HG02938 (cell line): ENCODE data around the gene ATP6V0E1.
"Not testable (repeated sequence)": the region's sequence is repeated elsewhere in the genome, so short reads cannot be mapped to it uniquely, and the experiment has no call there.

ENCODE experiments used
- ATAC-seq: cut with Tn5 transposase; IDR thresholded peaks from one replicate; pipeline ENCODE4 v1.9.1; 2021; ENCODE audit warnings: mild to moderate bottlenecking, moderate library complexity; ENCODE audit not compliant: unreplicated experiment

Gene ATP6V0E1

DNA sequence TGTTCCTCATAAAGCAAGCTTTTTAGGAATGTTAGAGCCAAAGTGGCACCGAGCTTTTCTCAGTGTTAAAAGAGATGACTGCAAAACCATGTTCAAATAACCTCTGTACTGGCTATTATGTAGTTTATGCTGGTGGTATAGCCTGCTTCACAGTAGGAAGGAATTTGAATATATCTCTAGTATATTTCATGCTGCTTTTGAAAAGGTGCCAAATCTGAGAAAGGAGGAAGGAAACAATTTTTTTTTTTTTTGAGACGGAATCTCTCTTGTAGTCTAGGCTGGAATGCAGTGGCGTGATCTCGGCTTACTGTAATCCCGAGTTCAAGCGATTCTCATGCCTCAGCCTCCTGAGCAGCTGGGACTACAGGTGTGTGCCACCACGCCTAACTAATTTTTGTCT, 86.1 kb downstream of the ATP6V0E1 start:
- ATAC-seq, result no peak

DNA sequence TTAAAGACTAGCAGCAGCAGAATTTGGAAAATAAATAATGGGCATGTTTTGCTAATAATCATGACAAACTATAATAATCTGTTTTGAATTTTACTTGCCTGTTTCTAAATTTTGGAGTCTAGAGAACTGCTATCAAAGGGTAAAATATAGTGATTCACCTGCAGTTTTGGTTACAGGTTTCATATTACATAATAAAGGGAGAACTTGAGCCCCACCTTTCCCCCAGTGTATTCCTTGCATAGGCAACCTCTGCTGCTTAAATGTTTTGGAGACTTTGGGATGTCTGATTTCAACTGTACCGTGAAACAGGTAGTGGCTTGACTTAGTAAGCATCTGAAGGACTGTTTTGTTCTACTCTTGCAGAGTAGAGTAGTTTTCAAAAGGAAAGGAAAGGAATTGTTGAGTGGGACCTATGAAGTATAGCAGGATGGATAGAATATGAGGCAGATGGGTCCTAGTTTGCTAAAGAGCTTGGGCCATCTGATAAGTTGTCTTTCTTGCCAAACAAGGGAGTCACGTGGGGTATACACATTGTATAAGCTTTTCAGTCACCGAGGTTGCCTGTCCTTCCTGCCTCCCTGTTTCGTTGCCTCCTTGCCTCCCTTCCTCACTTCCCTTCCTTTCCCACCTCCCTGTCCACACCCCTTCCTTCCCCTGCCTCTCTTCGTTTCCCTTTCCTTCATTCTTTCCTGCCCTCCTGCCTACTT, 91.7 kb downstream of the ATP6V0E1 start:
- no peak for ATAC-seq

DNA sequence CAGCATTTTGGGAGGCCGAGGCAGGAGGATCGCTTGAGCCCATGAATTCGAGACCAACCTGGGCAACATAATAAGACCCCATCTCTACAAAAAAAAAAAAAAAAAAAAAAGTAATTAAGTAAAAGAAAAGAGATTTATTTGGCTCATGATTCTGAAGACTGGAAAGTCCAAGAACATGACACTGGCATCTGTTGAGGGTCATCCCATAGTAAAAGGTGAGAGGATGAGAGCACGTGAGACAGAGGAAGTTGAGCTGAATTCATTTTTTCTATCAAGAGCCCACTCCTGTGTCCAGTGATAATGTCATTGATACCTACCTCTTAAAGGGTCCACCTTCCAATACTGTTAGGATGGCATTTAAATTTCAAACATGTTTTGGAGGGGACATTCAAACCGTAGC, 92.4 kb downstream of the ATP6V0E1 start:
- no peak for ATAC-seq

DNA sequence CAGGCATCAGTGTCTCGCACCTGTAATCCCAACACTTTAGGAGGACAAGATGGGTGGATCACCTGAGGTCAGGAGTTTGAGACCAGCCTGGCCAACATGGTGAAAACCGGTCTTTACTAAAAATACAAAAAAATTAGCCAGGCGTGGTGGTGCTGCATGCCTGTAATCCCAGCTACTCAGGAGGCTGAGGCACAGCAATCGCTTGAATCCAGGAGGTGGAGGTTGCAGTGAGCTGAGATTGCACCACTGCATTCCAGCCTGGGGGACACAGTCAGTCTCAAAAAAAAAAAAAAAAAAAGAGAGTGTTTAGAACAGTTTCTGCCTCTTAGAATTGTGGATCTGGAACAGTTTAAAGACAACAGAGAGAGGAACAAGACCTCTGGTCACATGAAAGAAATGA, 92.9 kb downstream of the ATP6V0E1 start:
- not testable (repeated sequence) for ATAC-seq

DNA sequence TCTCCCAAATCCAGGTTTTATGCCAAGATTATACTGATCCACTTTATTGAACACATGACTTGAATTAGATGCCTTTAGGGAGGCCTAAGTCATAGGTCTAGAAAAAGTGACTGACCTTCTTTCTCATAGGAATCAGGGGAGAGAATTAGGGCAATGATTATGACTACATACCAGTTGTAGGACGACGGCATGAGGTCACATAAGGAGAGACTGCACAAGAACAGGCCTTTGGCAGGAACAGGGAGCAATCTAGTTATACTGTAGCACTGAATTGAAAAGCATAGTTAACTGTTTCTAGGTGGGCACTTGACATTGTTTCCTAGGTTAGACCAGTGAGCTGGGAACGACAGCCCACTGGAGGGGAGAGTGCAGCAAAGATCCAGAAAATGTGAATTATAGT, 95.3 kb downstream of the ATP6V0E1 start:
- no peak for ATAC-seq
